ENCODE data around the gene KRT74.

GRCh38 chr12:52559979-52560378 lies 13.7 kb downstream of the KRT74 start:
- TF ChIP-seq CTCF (IDR thresholded peaks at IDR 0.05; ENCODE audit: low read length) (no peak), EZH2 (IDR thresholded peaks at IDR 0.05; ENCODE audit: borderline replicate concordance, low read length) (no peak)

Data from OCI-LY1 (cell line).